ENCODE results near the gene NEDD9. TPM values are rescaled to one million over a fixed set of nuclear protein-coding genes. Genes with fewer than 3 reads are reported as not detected.

The NEDD9 gene
- polyA plus RNA-seq, 1 donor, result 12.9 TPM

DNA sequence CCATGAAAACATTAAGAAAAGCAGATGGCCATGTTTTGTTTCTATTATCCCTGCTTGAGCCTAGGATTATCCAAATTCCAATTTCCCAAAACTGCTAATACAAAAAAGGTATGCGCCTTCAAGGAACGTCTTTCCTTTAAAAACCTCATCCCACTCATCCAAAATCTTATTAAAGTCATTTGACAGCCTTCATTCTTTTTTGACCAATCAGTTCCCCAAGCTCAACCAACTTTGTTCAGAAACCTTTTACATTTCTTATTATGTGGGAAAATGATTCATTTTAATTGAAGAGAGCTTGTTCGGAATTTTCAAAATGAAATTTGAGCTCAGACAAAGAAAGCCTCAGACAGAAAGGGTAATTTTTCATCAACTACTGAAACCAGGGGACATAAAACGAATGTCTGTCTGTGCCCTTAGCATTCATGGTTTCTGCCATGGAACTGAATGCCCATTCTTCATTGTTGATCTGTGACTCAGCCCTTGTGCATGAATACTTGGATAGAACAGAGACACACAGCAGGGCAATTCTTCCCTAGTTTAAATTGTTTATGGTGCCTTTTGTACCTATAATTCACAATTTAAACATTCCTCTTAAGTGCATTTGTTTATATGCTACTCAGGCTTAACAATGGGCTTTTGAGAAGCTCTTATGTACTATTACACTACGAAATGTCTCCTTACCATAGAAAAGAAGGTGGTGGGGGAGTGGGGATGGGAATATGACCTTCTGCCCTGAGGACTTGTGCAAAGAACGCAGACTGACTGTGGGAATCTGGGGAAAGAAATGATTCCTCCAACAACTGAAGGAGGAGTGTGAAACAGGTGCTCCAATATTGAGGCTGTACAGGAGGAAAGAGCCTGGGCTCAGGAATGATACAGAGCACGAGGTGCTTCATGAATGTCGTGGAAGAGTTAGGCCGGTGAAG is 71.2 kb downstream of the NEDD9 start:
- Histone ChIP-seq H3K27me3 (ENCODE audit: control insufficient read depth, insufficient read depth, low read length) (no peaks in the 10 kb centered on the region), H3K4me3 (ENCODE audit: low read length) (no peak overlapping the region), H3K36me3 (ENCODE audit: control insufficient read depth, insufficient read depth, low read length) (no peaks in the 10 kb centered on the region), H3K27ac (ENCODE audit: low read length) (no peak overlapping the region), H3K4me1 (ENCODE audit: control insufficient read depth, insufficient read depth, low read length) (peaks cover 8% of the 10 kb centered on the region), H3K9me3 (ENCODE audit: control insufficient read depth, low read depth, low read length) (no peaks in the 10 kb centered on the region)
- 100% methylated on average over 2 of the region's 9 CpGs for WGBS (ENCODE audit: insufficient coverage, low lambda C conversion rate)
- DNase-seq, result no peak

DNA sequence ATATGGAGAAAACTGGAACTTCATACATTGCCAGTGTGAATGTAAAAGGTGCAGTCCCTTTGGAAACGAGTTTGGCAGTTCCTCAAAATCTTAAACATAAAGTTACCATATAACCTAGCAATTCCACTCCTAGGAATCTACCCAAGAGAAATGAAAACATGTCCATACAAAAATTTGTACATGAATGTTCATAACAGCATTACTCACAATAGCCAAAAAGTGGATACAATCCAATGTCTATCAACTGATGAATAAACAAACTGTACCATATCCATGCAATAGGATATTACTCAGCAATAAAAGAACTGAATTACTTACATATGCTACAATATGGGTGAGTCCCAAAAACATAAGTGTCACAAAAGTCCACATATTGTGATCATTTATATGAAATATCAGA is 72.3 kb downstream of the NEDD9 start:
- no peak for DNase-seq
- Histone ChIP-seq H3K4me3 (ENCODE audit: low read length) (no peak overlapping the region), H3K9me3 (ENCODE audit: control insufficient read depth, low read depth, low read length) (no peaks in the 10 kb centered on the region), H3K27ac (ENCODE audit: low read length) (no peak overlapping the region), H3K27me3 (ENCODE audit: control insufficient read depth, insufficient read depth, low read length) (no peaks in the 10 kb centered on the region), H3K36me3 (ENCODE audit: control insufficient read depth, insufficient read depth, low read length) (no peaks in the 10 kb centered on the region), H3K4me1 (ENCODE audit: control insufficient read depth, insufficient read depth, low read length) (peaks cover 8% of the 10 kb centered on the region)
- WGBS (ENCODE audit: insufficient coverage, low lambda C conversion rate), result no CpG with 5 or more reads among the region's 1 CpG

DNA sequence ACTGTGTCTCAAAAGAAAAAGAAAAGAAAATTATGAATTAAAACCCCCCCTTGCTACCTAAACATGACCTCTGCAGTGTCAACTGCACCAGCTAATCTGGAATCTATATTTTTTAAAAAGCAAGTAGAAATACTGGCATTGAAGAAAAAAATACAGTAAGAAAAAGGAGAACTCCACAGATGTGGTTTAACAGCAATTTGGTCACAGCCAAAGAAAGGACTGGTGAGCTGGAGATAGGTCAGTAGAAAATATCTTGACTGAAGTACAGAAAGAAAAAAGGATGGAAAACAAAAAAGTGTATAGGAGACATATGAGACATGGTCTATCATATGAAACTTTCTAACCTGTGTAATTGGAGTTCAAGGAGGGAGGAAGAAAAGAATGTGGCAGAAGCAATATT is 76.9 kb downstream of the NEDD9 start:
- no peak overlapping the region for H3K4me3 ChIP-seq (ENCODE audit: low read length)
- H3K4me1 ChIP-seq (ENCODE audit: control insufficient read depth, insufficient read depth, low read length), result no peaks in the 10 kb centered on the region
- DNase-seq, result no peak

DNA sequence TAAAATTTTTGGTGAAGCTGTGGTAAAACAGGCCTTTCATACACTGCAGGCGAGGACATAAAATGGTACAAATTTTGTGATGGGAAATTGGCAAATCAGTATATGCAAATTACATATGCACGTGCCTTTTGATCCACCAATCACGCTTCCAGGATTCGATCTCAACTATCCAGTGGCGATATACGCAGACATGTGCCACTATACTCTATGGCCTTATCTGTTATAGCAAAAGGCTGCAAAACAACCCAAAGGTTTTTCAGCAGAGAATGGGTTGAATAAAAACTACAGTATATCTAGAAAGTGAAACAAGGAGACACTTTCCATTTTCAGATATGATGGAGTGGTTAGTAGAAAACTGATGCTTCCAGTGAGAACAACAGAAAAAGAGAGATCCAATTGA is 79.0 kb downstream of the NEDD9 start:
- Histone ChIP-seq H3K4me3 (ENCODE audit: low read length) (no peak overlapping the region), H3K27me3 (ENCODE audit: control insufficient read depth, insufficient read depth, low read length) (no peaks in the 10 kb centered on the region), H3K9me3 (ENCODE audit: control insufficient read depth, low read depth, low read length) (no peaks in the 10 kb centered on the region), H3K36me3 (ENCODE audit: control insufficient read depth, insufficient read depth, low read length) (no peaks in the 10 kb centered on the region), H3K27ac (ENCODE audit: low read length) (no peak overlapping the region), H3K4me1 (ENCODE audit: control insufficient read depth, insufficient read depth, low read length) (no peaks in the 10 kb centered on the region)
- DNase-seq, result no peak
- 100% methylated on average over 4 of the region's 6 CpGs for WGBS (ENCODE audit: insufficient coverage, low lambda C conversion rate)

More for the DNA sequence above, 76.9 kb downstream of the NEDD9 start:
- no peak overlapping the region for H3K27ac ChIP-seq (ENCODE audit: low read length)
- no peaks in the 10 kb centered on the region for H3K27me3 ChIP-seq (ENCODE audit: control insufficient read depth, insufficient read depth, low read length)
- H3K9me3 ChIP-seq (ENCODE audit: control insufficient read depth, low read depth, low read length), result no peaks in the 10 kb centered on the region
- H3K36me3 ChIP-seq (ENCODE audit: control insufficient read depth, insufficient read depth, low read length), result no peaks in the 10 kb centered on the region

DNA sequence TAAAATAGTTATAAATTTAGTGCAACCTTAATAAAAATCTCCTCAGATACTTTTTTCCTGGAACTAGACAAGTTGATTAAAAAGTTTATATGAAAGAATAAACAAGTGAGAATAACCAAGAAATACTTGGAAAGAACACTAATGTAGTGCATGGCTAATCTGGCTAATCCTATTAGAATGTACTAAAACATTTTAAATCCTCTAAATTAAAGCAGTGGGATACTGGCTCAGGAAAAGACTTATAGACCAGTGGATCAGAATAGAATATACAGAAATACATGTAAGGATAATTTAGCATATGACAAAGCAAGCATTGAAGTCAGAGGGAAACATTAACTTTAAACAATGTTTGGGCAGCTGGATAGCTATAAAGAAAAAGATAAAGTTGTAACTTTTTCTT is 79.9 kb downstream of the NEDD9 start:
- Histone ChIP-seq H3K36me3 (ENCODE audit: control insufficient read depth, insufficient read depth, low read length) (no peaks in the 10 kb centered on the region), H3K9me3 (ENCODE audit: control insufficient read depth, low read depth, low read length) (no peaks in the 10 kb centered on the region), H3K4me1 (ENCODE audit: control insufficient read depth, insufficient read depth, low read length) (no peaks in the 10 kb centered on the region), H3K27me3 (ENCODE audit: control insufficient read depth, insufficient read depth, low read length) (no peaks in the 10 kb centered on the region), H3K27ac (ENCODE audit: low read length) (no peak overlapping the region), H3K4me3 (ENCODE audit: low read length) (no peak overlapping the region)
- DNase-seq, result no peak

DNA sequence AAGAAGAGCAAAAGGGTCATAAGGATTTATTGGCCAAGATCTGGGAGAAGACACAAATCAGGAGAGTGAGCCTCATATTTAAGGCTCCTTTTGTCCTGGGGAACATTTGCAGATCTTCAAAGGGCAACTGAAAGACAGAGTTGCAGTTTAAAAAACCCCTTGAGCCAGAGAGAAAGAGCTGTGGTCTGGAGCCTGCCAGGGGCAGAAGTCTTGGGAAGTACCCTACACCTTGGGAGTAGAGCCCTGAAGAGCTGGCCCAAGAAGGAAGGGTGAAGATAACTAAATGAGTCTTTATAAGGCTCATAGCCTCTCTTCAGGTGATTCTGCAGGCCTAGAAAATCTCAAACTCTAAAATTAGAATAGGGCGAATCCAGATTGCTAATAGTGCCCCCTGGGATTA is 81.0 kb downstream of the NEDD9 start:
- Histone ChIP-seq H3K9me3 (ENCODE audit: control insufficient read depth, low read depth, low read length) (no peaks in the 10 kb centered on the region), H3K27me3 (ENCODE audit: control insufficient read depth, insufficient read depth, low read length) (no peaks in the 10 kb centered on the region), H3K36me3 (ENCODE audit: control insufficient read depth, insufficient read depth, low read length) (no peaks in the 10 kb centered on the region), H3K27ac (ENCODE audit: low read length) (no peak overlapping the region), H3K4me1 (ENCODE audit: control insufficient read depth, insufficient read depth, low read length) (no peaks in the 10 kb centered on the region), H3K4me3 (ENCODE audit: low read length) (no peak overlapping the region)
- no peak for DNase-seq
- WGBS (ENCODE audit: insufficient coverage, low lambda C conversion rate), result no CpG with 5 or more reads among the region's 1 CpG

DNA sequence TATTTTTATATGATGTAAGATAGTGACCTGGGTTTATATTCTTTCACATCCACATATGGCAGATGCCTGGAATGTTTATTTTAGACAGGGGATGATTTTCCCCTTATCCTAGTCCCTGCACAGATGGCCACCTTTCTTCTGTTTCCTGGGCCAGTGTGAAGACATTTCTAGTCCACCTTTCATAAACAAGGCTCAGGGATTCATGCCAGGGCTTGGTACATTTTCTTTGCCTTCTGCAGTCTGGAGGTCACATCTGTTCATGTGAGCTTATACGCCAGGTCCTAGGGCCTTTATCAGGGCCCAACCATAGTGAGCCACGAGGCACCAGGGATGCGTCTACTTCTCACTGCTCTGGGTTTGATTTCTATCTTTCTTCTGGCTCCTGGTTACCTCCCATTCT is 82.9 kb downstream of the NEDD9 start:
- Histone ChIP-seq H3K9me3 (ENCODE audit: control insufficient read depth, low read depth, low read length) (no peaks in the 10 kb centered on the region), H3K4me3 (ENCODE audit: low read length) (no peak overlapping the region), H3K27me3 (ENCODE audit: control insufficient read depth, insufficient read depth, low read length) (no peaks in the 10 kb centered on the region), H3K4me1 (ENCODE audit: control insufficient read depth, insufficient read depth, low read length) (no peaks in the 10 kb centered on the region), H3K36me3 (ENCODE audit: control insufficient read depth, insufficient read depth, low read length) (no peaks in the 10 kb centered on the region), H3K27ac (ENCODE audit: low read length) (no peak overlapping the region)
- WGBS (ENCODE audit: insufficient coverage, low lambda C conversion rate), result no CpG with 5 or more reads among the region's 3 CpGs
- DNase-seq, result no peak

DNA sequence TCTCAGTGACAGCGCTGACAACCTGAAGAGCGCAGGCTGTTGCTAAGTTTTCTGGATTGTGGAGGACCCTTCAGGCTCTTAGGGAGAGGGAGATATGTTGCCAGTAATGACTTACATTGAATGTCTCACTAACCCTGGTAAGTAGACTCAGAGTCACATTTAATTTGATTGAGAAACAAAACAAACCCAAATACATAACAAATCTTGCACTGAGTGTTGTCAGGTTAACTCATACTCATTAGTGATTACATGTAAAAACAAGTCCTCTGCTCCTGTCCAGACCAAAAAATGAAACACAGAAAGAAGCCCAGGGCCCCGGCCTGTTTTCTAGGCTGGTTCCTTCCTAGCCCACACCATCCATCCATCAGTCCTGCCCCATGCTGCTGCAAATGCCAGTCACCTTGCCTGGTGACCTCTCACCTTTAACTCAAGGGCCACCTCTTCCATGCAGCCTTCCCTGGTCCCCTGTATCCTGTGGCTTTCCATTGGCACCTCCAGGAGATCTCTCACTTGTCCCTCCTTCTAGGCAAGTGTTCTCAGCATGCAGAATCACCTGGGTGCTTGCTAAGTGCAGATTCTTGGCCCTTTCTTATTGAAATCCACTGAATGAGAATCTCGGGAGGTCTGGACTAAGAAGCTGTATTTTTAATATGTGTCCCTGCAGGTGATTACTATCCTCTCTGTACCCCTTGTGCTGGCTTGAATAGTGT is 86.2 kb downstream of the NEDD9 start:
- Histone ChIP-seq H3K27me3 (ENCODE audit: control insufficient read depth, insufficient read depth, low read length) (no peaks in the 10 kb centered on the region), H3K9me3 (ENCODE audit: control insufficient read depth, low read depth, low read length) (no peaks in the 10 kb centered on the region), H3K4me3 (ENCODE audit: low read length) (no peak overlapping the region), H3K36me3 (ENCODE audit: control insufficient read depth, insufficient read depth, low read length) (no peaks in the 10 kb centered on the region), H3K27ac (ENCODE audit: low read length) (no peak overlapping the region), H3K4me1 (ENCODE audit: control insufficient read depth, insufficient read depth, low read length) (no peaks in the 10 kb centered on the region)
- no peak for DNase-seq
- no CpG with 5 or more reads among the region's 4 CpGs for WGBS (ENCODE audit: insufficient coverage, low lambda C conversion rate)

DNA sequence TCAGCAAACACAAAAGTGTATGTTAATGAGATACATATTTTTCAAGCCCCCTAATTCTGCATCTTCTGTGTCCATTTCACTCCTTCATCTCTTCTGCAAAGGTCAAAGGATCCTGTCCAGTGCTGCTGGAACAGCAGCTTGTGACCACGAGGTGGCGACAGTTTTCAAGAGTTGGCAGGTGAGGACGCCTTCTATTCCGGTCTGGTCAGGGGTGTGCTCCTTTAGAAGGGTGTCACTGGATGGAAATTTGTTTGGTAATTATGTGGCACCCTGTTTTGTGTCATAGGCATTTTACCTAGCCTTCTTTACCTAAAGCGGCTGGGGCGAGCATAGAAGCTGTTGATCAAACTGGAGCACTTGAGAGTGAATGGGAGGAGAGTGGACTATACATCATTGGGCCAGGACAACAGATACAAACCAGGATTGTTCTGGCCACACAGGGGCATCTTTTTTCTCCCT is 88.0 kb downstream of the NEDD9 start:
- H3K4me1 ChIP-seq (ENCODE audit: control insufficient read depth, insufficient read depth, low read length), result no peaks in the 10 kb centered on the region
- peak; percentile 56 to 59 for DNase-seq
- H3K36me3 ChIP-seq (ENCODE audit: control insufficient read depth, insufficient read depth, low read length), result no peaks in the 10 kb centered on the region
- H3K9me3 ChIP-seq (ENCODE audit: control insufficient read depth, low read depth, low read length), result no peaks in the 10 kb centered on the region
- no peak overlapping the region for H3K27ac ChIP-seq (ENCODE audit: low read length)
- WGBS (ENCODE audit: insufficient coverage, low lambda C conversion rate), result no CpG with 5 or more reads among the region's 6 CpGs
- no peak overlapping the region for H3K4me3 ChIP-seq (ENCODE audit: low read length)
- H3K27me3 ChIP-seq (ENCODE audit: control insufficient read depth, insufficient read depth, low read length), result no peaks in the 10 kb centered on the region

DNA sequence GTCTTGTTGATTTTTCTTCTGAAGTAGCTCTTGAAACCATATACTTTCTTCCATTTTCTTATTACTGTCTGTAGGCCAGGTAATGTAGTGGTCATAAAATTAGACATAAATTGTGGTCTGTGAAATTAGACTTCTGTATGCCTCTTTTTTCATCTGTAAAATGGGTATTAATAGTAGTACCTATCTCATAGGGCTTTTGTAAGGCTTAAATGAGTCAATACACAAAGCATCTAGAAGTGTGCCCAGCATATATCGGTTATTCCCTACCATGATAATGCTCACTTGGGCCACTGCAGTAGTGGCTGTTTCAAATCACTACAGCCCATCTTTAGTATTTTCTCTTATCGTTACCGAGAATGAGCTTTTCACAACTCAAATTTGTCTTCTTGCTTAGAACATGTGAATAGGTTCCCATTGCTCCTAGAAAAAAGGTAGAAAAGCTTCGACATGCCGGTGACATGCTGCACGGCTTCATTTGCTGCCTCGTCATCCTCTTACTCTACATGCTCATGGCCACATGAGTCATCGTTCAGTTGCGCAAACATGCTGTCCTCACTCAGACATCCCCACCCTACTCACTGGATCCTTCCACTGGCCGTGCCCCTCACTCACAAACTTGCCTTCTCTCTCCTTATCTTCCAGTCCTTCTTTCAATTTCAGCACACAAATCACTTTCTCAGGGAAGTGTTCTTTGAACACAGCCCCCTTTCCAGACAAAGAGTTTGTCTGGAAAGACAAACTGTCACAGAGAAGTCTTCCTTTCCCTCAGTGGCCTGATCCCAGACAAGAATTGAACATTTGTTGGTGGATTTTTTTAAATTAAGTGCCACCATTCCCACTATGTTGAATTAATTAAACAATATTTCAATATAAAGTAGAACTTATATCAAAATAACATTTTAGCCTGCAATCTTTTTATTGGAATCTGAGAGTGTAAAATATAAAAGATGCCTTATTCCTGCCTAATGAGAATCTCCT is 88.8 kb downstream of the NEDD9 start:
- Histone ChIP-seq H3K27ac (ENCODE audit: low read length) (peak overlapping the region; percentile 44), H3K36me3 (ENCODE audit: control insufficient read depth, insufficient read depth, low read length) (no peaks in the 10 kb centered on the region), H3K27me3 (ENCODE audit: control insufficient read depth, insufficient read depth, low read length) (no peaks in the 10 kb centered on the region), H3K4me1 (ENCODE audit: control insufficient read depth, insufficient read depth, low read length) (no peaks in the 10 kb centered on the region), H3K9me3 (ENCODE audit: control insufficient read depth, low read depth, low read length) (no peaks in the 10 kb centered on the region), H3K4me3 (ENCODE audit: low read length) (no peak overlapping the region)
- peak; percentile 74 to 80 for DNase-seq
- 84% methylated on average over 5 of the region's 10 CpGs for WGBS (ENCODE audit: insufficient coverage, low lambda C conversion rate)
